ENCODE results near the gene TMEM30B. TPM values are rescaled to one million over a fixed set of nuclear protein-coding genes. Genes with fewer than 3 reads are reported as not detected.

TMEM30B gene
- total and polyA plus RNA-seq, 2 of the 13 experiments (the other 11 are each of a cell fraction or from before 2014, with no cell fraction given), result not detected

GRCh38 chr14:61268812-61269211 lies 12.3 kb downstream of the TMEM30B start:
- H3K9me3 ChIP-seq (ENCODE audit: low read length), result no peaks in the 10 kb centered on the region
- ChIA-PET CTCF (ENCODE audit: low intra/inter-chr PET ratio, low total read pairs) (interaction anchor here (1.6 to 2.9 kb wide), 2 partner anchors 16 to 569 kb away, joined by 6 to 26 read pairs; no protein-coding TSS in a partner anchor), POLR2A (no interaction called here)
- DNase-seq (ENCODE audit: low spot score) (no peak), FAIRE-seq (no peak), ATAC-seq (no peak)
- H3K4me1 ChIP-seq (ENCODE audit: insufficient read depth, low read length), result peaks cover 14% of the 10 kb centered on the region; the same call in 1 of the 2 replicates
- H4K20me1 ChIP-seq (ENCODE audit: insufficient read depth, low read length), result no peaks in the 10 kb centered on the region
- intact Hi-C loops (cut with micrococcal nuclease; ENCODE audit: unreplicated experiment) (loop anchor here (1.0 kb wide), 2 partner anchors 17 to 568 kb away; no protein-coding TSS in a partner anchor), in situ Hi-C loops (cut with HindIII; ENCODE audit: extremely low pct_ligation_motif_present, low pct_unique_long_range_greater_than_20kb) (no loop called here)
- no TSS peak for BruUV-seq (replicated peaks)
- no peak overlapping the region for H3K4me3 ChIP-seq (replicated peaks in 1 of 3; ENCODE audit: insufficient read depth in 1 of 3, low read depth in 2 of 3, low read length in 3 of 3)
- WGBS (ENCODE audit: low lambda C conversion rate), result 4% methylated on average over 1 of the region's 1 CpG
- no peaks in the 10 kb centered on the region for H3K36me3 ChIP-seq (replicated peaks in 1 of 2; ENCODE audit: control insufficient read depth in 1 of 2, insufficient read depth in 2 of 2, low read length in 2 of 2)
- TF ChIP-seq ZNF616 (CRISPR knock-in tag; IDR thresholded peaks at IDR 0.05; ENCODE audit: low read depth) (no peak), CREB1 (IDR thresholded peaks at IDR 0.05) (peak; percentile 36), CREB1 (CRISPR knock-in tag; IDR thresholded peaks at IDR 0.05) (no peak)
- H3K9ac ChIP-seq (ENCODE audit: insufficient read depth, low read depth, low read length), result no peak overlapping the region
- no peak overlapping the region for H3K27ac ChIP-seq (ENCODE audit: extremely low read length, insufficient read depth, low read length)
- H2AFZ ChIP-seq (ENCODE audit: low read length), result no peak overlapping the region
- no peaks in the 10 kb centered on the region for H3K79me2 ChIP-seq (ENCODE audit: insufficient read depth, low read length)
- H3K27me3 ChIP-seq (ENCODE audit: control insufficient read depth in 1 of 2, insufficient read depth in 2 of 2, low read length in 2 of 2), result no peaks in the 10 kb centered on the region; a peak in 1 of 5 replicates
- no peak overlapping the region for H3K4me2 ChIP-seq (ENCODE audit: low read depth, low read length)

GRCh38 chr14:61266891-61267740 lies 14.0 kb downstream of the TMEM30B start:
- no peak for FAIRE-seq
- Histone ChIP-seq H3K4me1 (ENCODE audit: insufficient read depth, low read length) (peaks cover 14% of the 10 kb centered on the region; the same call in 1 of the 2 replicates), H3K4me3 (replicated peaks in 1 of 3; ENCODE audit: insufficient read depth in 1 of 3, low read depth in 2 of 3, low read length in 3 of 3) (no peak overlapping the region), H3K36me3 (replicated peaks in 1 of 2; ENCODE audit: control insufficient read depth in 1 of 2, insufficient read depth in 2 of 2, low read length in 2 of 2) (no peaks in the 10 kb centered on the region), H4K20me1 (ENCODE audit: insufficient read depth, low read length) (no peaks in the 10 kb centered on the region), H3K9ac (ENCODE audit: insufficient read depth, low read depth, low read length) (no peak overlapping the region), H3K4me2 (ENCODE audit: low read depth, low read length) (no peak overlapping the region), H2AFZ (ENCODE audit: low read length) (no peak overlapping the region), H3K9me3 (ENCODE audit: low read length) (no peaks in the 10 kb centered on the region), H3K79me2 (ENCODE audit: insufficient read depth, low read length) (no peaks in the 10 kb centered on the region), H3K27ac (ENCODE audit: extremely low read length, insufficient read depth, low read length) (no peak overlapping the region), H3K27me3 (ENCODE audit: control insufficient read depth in 1 of 2, insufficient read depth in 2 of 2, low read length in 2 of 2) (no peaks in the 10 kb centered on the region; a peak in 1 of 5 replicates)
- ChIA-PET CTCF (ENCODE audit: low intra/inter-chr PET ratio, low total read pairs) (no interaction called here), POLR2A (no interaction called here)
- in situ Hi-C loops (cut with HindIII; ENCODE audit: extremely low pct_ligation_motif_present, low pct_unique_long_range_greater_than_20kb) (no loop called here), intact Hi-C loops (cut with micrococcal nuclease; ENCODE audit: unreplicated experiment) (no loop called here)
- WGBS (ENCODE audit: low lambda C conversion rate), result 47% methylated on average over 11 of the region's 11 CpGs
- ATAC-seq, result no peak
- no TSS peak for BruUV-seq (replicated peaks)
- DNase-seq (ENCODE audit: low spot score), result no peak
- TF ChIP-seq ZNF292 (CRISPR knock-in tag; IDR thresholded peaks at IDR 0.05; ENCODE audit: borderline replicate concordance, low read depth) (no peak), ZFP82 (CRISPR knock-in tag; IDR thresholded peaks at IDR 0.05; ENCODE audit: borderline replicate concordance) (no peak), SMAD9 (CRISPR knock-in tag; IDR thresholded peaks at IDR 0.05) (no peak), KLF16 (CRISPR knock-in tag; IDR thresholded peaks at IDR 0.05) (no peak), ZNF776 (CRISPR knock-in tag; IDR thresholded peaks at IDR 0.05) (no peak), NFIC (IDR thresholded peaks at IDR 0.05; ENCODE audit: low read length) (no peak), GZF1 (CRISPR knock-in tag; IDR thresholded peaks at IDR 0.05) (no peak), SYNCRIP (IDR thresholded peaks at IDR 0.05; ENCODE audit: insufficient read depth, low read depth, low read length) (no peak), SP2 (CRISPR knock-in tag; IDR thresholded peaks at IDR 0.05) (no peak), ZNF737 (CRISPR knock-in tag; IDR thresholded peaks at IDR 0.05; ENCODE audit: borderline replicate concordance) (no peak), SP5 (CRISPR knock-in tag; IDR thresholded peaks at IDR 0.05; ENCODE audit: borderline replicate concordance, low read depth) (no peak)
- TF ChIP-seq, protein P1, sequence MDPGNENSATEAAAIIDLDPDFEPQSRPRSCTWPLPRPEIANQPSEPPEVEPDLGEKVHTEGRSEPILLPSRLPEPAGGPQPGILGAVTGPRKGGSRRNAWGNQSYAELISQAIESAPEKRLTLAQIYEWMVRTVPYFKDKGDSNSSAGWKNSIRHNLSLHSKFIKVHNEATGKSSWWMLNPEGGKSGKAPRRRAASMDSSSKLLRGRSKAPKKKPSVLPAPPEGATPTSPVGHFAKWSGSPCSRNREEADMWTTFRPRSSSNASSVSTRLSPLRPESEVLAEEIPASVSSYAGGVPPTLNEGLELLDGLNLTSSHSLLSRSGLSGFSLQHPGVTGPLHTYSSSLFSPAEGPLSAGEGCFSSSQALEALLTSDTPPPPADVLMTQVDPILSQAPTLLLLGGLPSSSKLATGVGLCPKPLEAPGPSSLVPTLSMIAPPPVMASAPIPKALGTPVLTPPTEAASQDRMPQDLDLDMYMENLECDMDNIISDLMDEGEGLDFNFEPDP (CRISPR knock-in tag; conservative IDR thresholded peaks at IDR 0.05), result no peak
- TF ChIP-seq, protein P2, sequence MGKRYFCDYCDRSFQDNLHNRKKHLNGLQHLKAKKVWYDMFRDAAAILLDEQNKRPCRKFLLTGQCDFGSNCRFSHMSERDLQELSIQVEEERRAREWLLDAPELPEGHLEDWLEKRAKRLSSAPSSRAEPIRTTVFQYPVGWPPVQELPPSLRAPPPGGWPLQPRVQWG (CRISPR knock-in tag; IDR thresholded peaks at IDR 0.05; ENCODE audit: borderline replicate concordance, low read depth), result no peak

All from HepG2 (cell line).